Measurements from ENCODE around the gene CDC14A.
"Not testable (repeated sequence)": the region's sequence is repeated elsewhere in the genome, so short reads cannot be mapped to it uniquely, and the experiment has no call there.

CDC14A gene

GRCh38 chr1:100407390-100407789 lies 55.1 kb downstream of the CDC14A start:
- not testable (repeated sequence) for DNase-seq

- no peak for DNase-seq
Observed at GRCh38 chr1:100411019-100411418, 58.7 kb downstream of the CDC14A start.

GRCh38 chr1:100411574-100411973 lies 59.3 kb downstream of the CDC14A start:
- DNase-seq: no peak

- DNase-seq: no peak
Observed at GRCh38 chr1:100413035-100413434, 60.7 kb downstream of the CDC14A start.

- DNase-seq: no peak
Observed at GRCh38 chr1:100414693-100415497, 62.6 kb downstream of the CDC14A start.

- no peak for DNase-seq
Observed at GRCh38 chr1:100415498-100415778, 63.1 kb downstream of the CDC14A start.

GRCh38 chr1:100419072-100419471 lies 66.8 kb downstream of the CDC14A start:
- DNase-seq: no peak

- DNase-seq: no peak
Observed at GRCh38 chr1:100422065-100422464, 69.8 kb downstream of the CDC14A start.

GRCh38 chr1:100423832-100424337 lies 71.6 kb downstream of the CDC14A start:
- DNase-seq: peak; percentile 52

GRCh38 chr1:100428160-100428559 lies 75.9 kb downstream of the CDC14A start:
- DNase-seq: no peak

- no peak for DNase-seq
Observed at GRCh38 chr1:100430325-100430756, 78.0 kb downstream of the CDC14A start.

GRCh38 chr1:100431954-100432353 lies 79.6 kb downstream of the CDC14A start:
- no peak for DNase-seq

GRCh38 chr1:100433563-100433962 lies 81.3 kb downstream of the CDC14A start:
- no peak for DNase-seq

GRCh38 chr1:100434831-100435230 lies 82.5 kb downstream of the CDC14A start:
- no peak for DNase-seq

- no peak for DNase-seq
Observed at GRCh38 chr1:100438375-100438774, 86.1 kb downstream of the CDC14A start.

GRCh38 chr1:100438789-100439188 lies 86.5 kb downstream of the CDC14A start:
- DNase-seq: no peak

- DNase-seq: peak; percentile 88
Observed at GRCh38 chr1:100440075-100440809, 87.9 kb downstream of the CDC14A start.

GRCh38 chr1:100441146-100441545 lies 88.8 kb downstream of the CDC14A start:
- DNase-seq: no peak

- peak; percentile 62 for DNase-seq
Observed at GRCh38 chr1:100441651-100442050, 89.3 kb downstream of the CDC14A start.

GRCh38 chr1:100443811-100444571 lies 91.7 kb downstream of the CDC14A start:
- DNase-seq: peak; percentile 53

- peak; percentile 91 for DNase-seq
Observed at GRCh38 chr1:100445565-100445964, 93.3 kb downstream of the CDC14A start.

GRCh38 chr1:100448366-100448765 lies 96.1 kb downstream of the CDC14A start:
- no peak for DNase-seq

GRCh38 chr1:100449477-100449876 lies 97.2 kb downstream of the CDC14A start:
- DNase-seq: no peak
